GM19467 (cell line): ENCODE results near the gene AGBL1.

Source experiments
- ATAC-seq: cut with Tn5 transposase; IDR thresholded peaks from one replicate; pipeline ENCODE4 v1.9.1; 2021; ENCODE audit warnings: mild to moderate bottlenecking, moderate library complexity; ENCODE audit not compliant: unreplicated experiment

The AGBL1 gene

GRCh38 chr15:86312486-86312885, 232.8 kb downstream of the AGBL1 start:
- ATAC-seq, result no peak

- ATAC-seq, result no peak
Observed at GRCh38 chr15:86316216-86316615, 236.5 kb downstream of the AGBL1 start.

GRCh38 chr15:86316726-86317383, 237.2 kb downstream of the AGBL1 start:
- no peak for ATAC-seq

- no peak for ATAC-seq
Observed at GRCh38 chr15:86317384-86317740, 237.7 kb downstream of the AGBL1 start.

GRCh38 chr15:86322629-86323028, 243.0 kb downstream of the AGBL1 start:
- ATAC-seq, result no peak

- no peak for ATAC-seq
Observed at GRCh38 chr15:86327230-86327865, 247.7 kb downstream of the AGBL1 start.

GRCh38 chr15:86328658-86329057, 249.0 kb downstream of the AGBL1 start:
- ATAC-seq, result no peak

GRCh38 chr15:86329311-86330013, 249.8 kb downstream of the AGBL1 start:
- no peak for ATAC-seq

- ATAC-seq, result no peak
Observed at GRCh38 chr15:86333819-86334218, 254.1 kb downstream of the AGBL1 start.

GRCh38 chr15:86336051-86336788, 256.5 kb downstream of the AGBL1 start:
- no peak for ATAC-seq

- ATAC-seq, result no peak
Observed at GRCh38 chr15:86337071-86337470, 257.4 kb downstream of the AGBL1 start.

GRCh38 chr15:86347245-86347644, 267.6 kb downstream of the AGBL1 start:
- no peak for ATAC-seq

GRCh38 chr15:86349565-86349964, 269.9 kb downstream of the AGBL1 start:
- no peak for ATAC-seq

GRCh38 chr15:86353213-86353612, 273.5 kb downstream of the AGBL1 start:
- no peak for ATAC-seq

- ATAC-seq, result no peak
Observed at GRCh38 chr15:86355361-86355760, 275.7 kb downstream of the AGBL1 start.

- no peak for ATAC-seq
Observed at GRCh38 chr15:86355801-86356200, 276.1 kb downstream of the AGBL1 start.

- no peak for ATAC-seq
Observed at GRCh38 chr15:86362555-86362954, 282.9 kb downstream of the AGBL1 start.

- no peak for ATAC-seq
Observed at GRCh38 chr15:86373147-86373546, 293.5 kb downstream of the AGBL1 start.

GRCh38 chr15:86375733-86376280, 296.1 kb downstream of the AGBL1 start:
- ATAC-seq, result no peak

GRCh38 chr15:86377914-86378313, 298.2 kb downstream of the AGBL1 start:
- no peak for ATAC-seq

- ATAC-seq, result no peak
Observed at GRCh38 chr15:86382341-86382740, 302.7 kb downstream of the AGBL1 start.
